ENCODE data around the gene GNAS.

DNA sequence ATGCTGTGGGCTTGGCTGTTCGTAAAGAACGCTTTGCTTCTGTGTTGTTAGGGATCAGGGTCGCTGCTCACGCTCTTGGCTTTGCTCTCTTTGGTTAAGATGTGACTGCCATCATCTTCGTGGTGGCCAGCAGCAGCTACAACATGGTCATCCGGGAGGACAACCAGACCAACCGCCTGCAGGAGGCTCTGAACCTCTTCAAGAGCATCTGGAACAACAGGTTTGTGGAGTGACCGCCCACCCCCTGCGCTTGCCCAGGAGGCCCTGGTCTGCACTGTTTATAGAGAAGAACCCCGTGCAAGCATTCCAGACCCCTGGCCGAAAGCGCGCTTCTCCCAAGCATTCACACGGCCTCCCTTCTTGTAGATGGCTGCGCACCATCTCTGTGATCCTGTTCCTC lies 57.1 kb downstream of the GNAS start:
- TF ChIP-seq, protein P1, sequence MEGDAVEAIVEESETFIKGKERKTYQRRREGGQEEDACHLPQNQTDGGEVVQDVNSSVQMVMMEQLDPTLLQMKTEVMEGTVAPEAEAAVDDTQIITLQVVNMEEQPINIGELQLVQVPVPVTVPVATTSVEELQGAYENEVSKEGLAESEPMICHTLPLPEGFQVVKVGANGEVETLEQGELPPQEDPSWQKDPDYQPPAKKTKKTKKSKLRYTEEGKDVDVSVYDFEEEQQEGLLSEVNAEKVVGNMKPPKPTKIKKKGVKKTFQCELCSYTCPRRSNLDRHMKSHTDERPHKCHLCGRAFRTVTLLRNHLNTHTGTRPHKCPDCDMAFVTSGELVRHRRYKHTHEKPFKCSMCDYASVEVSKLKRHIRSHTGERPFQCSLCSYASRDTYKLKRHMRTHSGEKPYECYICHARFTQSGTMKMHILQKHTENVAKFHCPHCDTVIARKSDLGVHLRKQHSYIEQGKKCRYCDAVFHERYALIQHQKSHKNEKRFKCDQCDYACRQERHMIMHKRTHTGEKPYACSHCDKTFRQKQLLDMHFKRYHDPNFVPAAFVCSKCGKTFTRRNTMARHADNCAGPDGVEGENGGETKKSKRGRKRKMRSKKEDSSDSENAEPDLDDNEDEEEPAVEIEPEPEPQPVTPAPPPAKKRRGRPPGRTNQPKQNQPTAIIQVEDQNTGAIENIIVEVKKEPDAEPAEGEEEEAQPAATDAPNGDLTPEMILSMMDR (conservative IDR thresholded peaks at IDR 0.05; ENCODE audit: low read length), result no peak
- no peak for TF ChIP-seq EZH2phosphoT487 (IDR thresholded peaks at IDR 0.05; ENCODE audit: borderline replicate concordance, low read depth, low read length)

All from OCI-LY7 (cell line).